SK-N-SH treated with all-trans-retinoic acid at 6 μM for 48 hours (cell line): ENCODE data around the gene PAK6.

Source experiments
- ATAC-seq: fragments of 200-7000 bp; cut with Tn5 transposase; 3 replicates; pipeline ENCODE4 v1.9.1; 2020; ENCODE audit warnings: mild to moderate bottlenecking, moderate library complexity
- BACH2 ChIP-seq: fragments of 250-450 bp; sonication (Bioruptor Pico); IDR thresholded peaks from 2 replicates; pipeline ENCODE4 v1.9.0; 2021; ENCODE audit warnings: mild to moderate bottlenecking, borderline replicate concordance
- CSDC2 ChIP-seq: fragments of 250-450 bp; sonication (Bioruptor Pico); IDR thresholded peaks from 2 replicates; pipeline ENCODE4 v1.5.0; 2020; ENCODE audit warnings: mild to moderate bottlenecking, moderate library complexity
- CSRNP3 ChIP-seq: fragments of 250-450 bp; sonication (Bioruptor Pico); IDR thresholded peaks from 2 replicates; pipeline ENCODE4 v1.5.1; 2021; ENCODE audit warnings: mild to moderate bottlenecking, moderate library complexity
- ESRRG ChIP-seq: fragments of 250-450 bp; sonication (Bioruptor Pico); IDR thresholded peaks from 2 replicates; pipeline ENCODE4 v1.6.1; 2021; ENCODE audit warnings: mild to moderate bottlenecking
- GLIS3 ChIP-seq: fragments of 250-450 bp; sonication (Bioruptor Pico); IDR thresholded peaks from 2 replicates; pipeline ENCODE4 v1.5.0; 2020; ENCODE audit warnings: mild to moderate bottlenecking, moderate library complexity
- ISL1 ChIP-seq: fragments of 250-450 bp; sonication (Bioruptor Pico); IDR thresholded peaks from 2 replicates; pipeline ENCODE4 v2.1.2; 2022; ENCODE audit warnings: mild to moderate bottlenecking, moderate library complexity
- OSR1 ChIP-seq: fragments of 250-450 bp; sonication (Bioruptor Pico); IDR thresholded peaks from 2 replicates; pipeline ENCODE4 v1.8.0; 2022; ENCODE audit warnings: moderate library complexity, mild to moderate bottlenecking, inconsistent platforms
- PATZ1 ChIP-seq: fragments of 250-450 bp; sonication (Bioruptor Pico); IDR thresholded peaks from 2 replicates; pipeline ENCODE4 v1.8.0; 2020; ENCODE audit warnings: mild to moderate bottlenecking, moderate library complexity, borderline replicate concordance
- POU6F1 ChIP-seq: fragments of 250-450 bp; sonication (Bioruptor Pico); IDR thresholded peaks from 2 replicates; pipeline ENCODE4 v1.8.0; 2021; ENCODE audit warnings: low read depth, mild to moderate bottlenecking, moderate library complexity, borderline replicate concordance
- RARB ChIP-seq: fragments of 250-450 bp; sonication (Bioruptor Pico); IDR thresholded peaks from 2 replicates; pipeline ENCODE4 v1.8.0; 2021; ENCODE audit warnings: mild to moderate bottlenecking, moderate library complexity
- SNAI2 ChIP-seq: fragments of 250-450 bp; sonication (Bioruptor Pico); IDR thresholded peaks from 2 replicates; pipeline ENCODE4 v1.5.0; 2020; ENCODE audit warnings: mild to moderate bottlenecking, moderate library complexity
- TCF4 ChIP-seq: fragments of 250-450 bp; sonication (Bioruptor Pico); IDR thresholded peaks from 2 replicates; pipeline ENCODE4 v1.8.0; 2021; ENCODE audit warnings: mild to moderate bottlenecking, moderate library complexity, borderline replicate concordance
- TSHZ2 ChIP-seq: fragments of 250-450 bp; sonication (Bioruptor Pico); IDR thresholded peaks from 2 replicates; pipeline ENCODE4 v1.5.0; 2020; ENCODE audit warnings: mild to moderate bottlenecking, moderate library complexity
- ZC3H10 ChIP-seq: fragments of 250-450 bp; sonication (Bioruptor Pico); IDR thresholded peaks from 2 replicates; pipeline ENCODE4 v1.5.1; 2021; ENCODE audit warnings: mild to moderate bottlenecking, moderate library complexity
- ZFP3 ChIP-seq: fragments of 250-450 bp; sonication (Bioruptor Pico); IDR thresholded peaks from 2 replicates; pipeline ENCODE4 v1.5.0; 2020; ENCODE audit warnings: mild to moderate bottlenecking, moderate library complexity
- ZFP30 ChIP-seq: fragments of 450-650 bp; formaldehyde crosslinking; IDR thresholded peaks from 2 replicates; pipeline ENCODE4 v1.5.0; 2022; ENCODE audit warnings: mild to moderate bottlenecking, moderate library complexity
- ZNF565 ChIP-seq: fragments of 450-650 bp; formaldehyde crosslinking; conservative IDR thresholded peaks from 2 replicates; pipeline ENCODE4 v1.5.0; 2020; ENCODE audit warnings: low read depth, mild to moderate bottlenecking, moderate library complexity
- ZNF70 ChIP-seq: fragments of 450-650 bp; formaldehyde crosslinking; IDR thresholded peaks from 2 replicates; pipeline ENCODE4 v1.5.0; 2020; ENCODE audit warnings: mild to moderate bottlenecking, moderate library complexity
- ZNF8 ChIP-seq: fragments of 450-650 bp; formaldehyde crosslinking; IDR thresholded peaks from 2 replicates; pipeline ENCODE4 v1.5.0; 2020; ENCODE audit warnings: mild to moderate bottlenecking, moderate library complexity

Gene PAK6

GRCh38 chr15:40286061-40286532 lies 47.2 kb downstream of the PAK6 start:
- no peak for TF ChIP-seq TSHZ2 (CRISPR knock-in tag)
- no peak for TF ChIP-seq ESRRG (CRISPR knock-in tag)
- TF ChIP-seq ZFP30 = no peak
- TF ChIP-seq ZC3H10 (CRISPR knock-in tag) = no peak
- no peak for TF ChIP-seq PATZ1 (CRISPR knock-in tag)
- TF ChIP-seq POU6F1 (CRISPR knock-in tag) = no peak
- TF ChIP-seq SNAI2 (CRISPR knock-in tag) = no peak
- no peak for TF ChIP-seq RARB
- TF ChIP-seq CSRNP3 (CRISPR knock-in tag) = no peak
- no peak for TF ChIP-seq OSR1 (CRISPR knock-in tag)
- TF ChIP-seq GLIS3 = no peak
- TF ChIP-seq BACH2 (CRISPR knock-in tag) = no peak
- no peak for ATAC-seq

- ATAC-seq = no peak
- TF ChIP-seq POU6F1 (CRISPR knock-in tag) (no peak), ZC3H10 (CRISPR knock-in tag) (no peak), TCF4 (CRISPR knock-in tag) (no peak), CSDC2 (CRISPR knock-in tag) (no peak), ZNF70 (no peak), ZNF8 (CRISPR knock-in tag) (no peak), PATZ1 (CRISPR knock-in tag) (no peak), ISL1 (CRISPR knock-in tag) (no peak), ZFP3 (CRISPR knock-in tag) (no peak), ZNF565 (CRISPR knock-in tag) (no peak), ESRRG (CRISPR knock-in tag) (no peak), TSHZ2 (CRISPR knock-in tag) (no peak), BACH2 (CRISPR knock-in tag) (no peak), OSR1 (CRISPR knock-in tag) (no peak)
Observed at GRCh38 chr15:40286794-40287193, 47.9 kb downstream of the PAK6 start.
